ENCODE results near the gene DHRS12.

The DHRS12 gene

GRCh38 chr13:51758691-51759090 lies 45.3 kb downstream of the DHRS12 start:
- DNase-seq = no peak
- no peak overlapping the region for H3K9ac ChIP-seq (ENCODE audit: low read depth, low read length)
- no peak overlapping the region for H3K4me2 ChIP-seq (ENCODE audit: insufficient read depth, low read length)
- TF ChIP-seq, protein P1, sequence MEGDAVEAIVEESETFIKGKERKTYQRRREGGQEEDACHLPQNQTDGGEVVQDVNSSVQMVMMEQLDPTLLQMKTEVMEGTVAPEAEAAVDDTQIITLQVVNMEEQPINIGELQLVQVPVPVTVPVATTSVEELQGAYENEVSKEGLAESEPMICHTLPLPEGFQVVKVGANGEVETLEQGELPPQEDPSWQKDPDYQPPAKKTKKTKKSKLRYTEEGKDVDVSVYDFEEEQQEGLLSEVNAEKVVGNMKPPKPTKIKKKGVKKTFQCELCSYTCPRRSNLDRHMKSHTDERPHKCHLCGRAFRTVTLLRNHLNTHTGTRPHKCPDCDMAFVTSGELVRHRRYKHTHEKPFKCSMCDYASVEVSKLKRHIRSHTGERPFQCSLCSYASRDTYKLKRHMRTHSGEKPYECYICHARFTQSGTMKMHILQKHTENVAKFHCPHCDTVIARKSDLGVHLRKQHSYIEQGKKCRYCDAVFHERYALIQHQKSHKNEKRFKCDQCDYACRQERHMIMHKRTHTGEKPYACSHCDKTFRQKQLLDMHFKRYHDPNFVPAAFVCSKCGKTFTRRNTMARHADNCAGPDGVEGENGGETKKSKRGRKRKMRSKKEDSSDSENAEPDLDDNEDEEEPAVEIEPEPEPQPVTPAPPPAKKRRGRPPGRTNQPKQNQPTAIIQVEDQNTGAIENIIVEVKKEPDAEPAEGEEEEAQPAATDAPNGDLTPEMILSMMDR (IDR thresholded peaks at IDR 0.05; ENCODE audit: borderline replicate concordance, extremely low read depth, low read length, poor library complexity, severe bottlenecking) = no peak
- TF ChIP-seq EZH2 (IDR thresholded peaks at IDR 0.05; ENCODE audit: borderline replicate concordance, low read depth, low read length, severe bottlenecking) = no peak
- H3K9me3 ChIP-seq (ENCODE audit: insufficient read depth, low read length, severe bottlenecking) = no peaks in the 10 kb centered on the region
- peaks cover 23% of the 10 kb centered on the region for H3K36me3 ChIP-seq (ENCODE audit: insufficient read depth, low read length)
- H3K79me2 ChIP-seq (ENCODE audit: insufficient read depth, low read length) = no peaks in the 10 kb centered on the region
- no peak overlapping the region for H3K4me3 ChIP-seq (ENCODE audit: low read depth in 1 of 2, low read length in 2 of 2)
- no peak for ATAC-seq (ENCODE audit: insufficient read depth, low read depth)
- no peak overlapping the region for H2AFZ ChIP-seq (ENCODE audit: low read depth, low read length)
- no peaks in the 10 kb centered on the region; the same call in 1 of the 2 replicates for H4K20me1 ChIP-seq (ENCODE audit: insufficient read depth, low read length)
- no peaks in the 10 kb centered on the region for H3K4me1 ChIP-seq (ENCODE audit: insufficient read depth, low read length)
- no peaks in the 10 kb centered on the region for H3K27me3 ChIP-seq (ENCODE audit: insufficient read depth, low read length, poor library complexity)
- H3K27ac ChIP-seq (ENCODE audit: low read length) = no peak overlapping the region

DNA sequence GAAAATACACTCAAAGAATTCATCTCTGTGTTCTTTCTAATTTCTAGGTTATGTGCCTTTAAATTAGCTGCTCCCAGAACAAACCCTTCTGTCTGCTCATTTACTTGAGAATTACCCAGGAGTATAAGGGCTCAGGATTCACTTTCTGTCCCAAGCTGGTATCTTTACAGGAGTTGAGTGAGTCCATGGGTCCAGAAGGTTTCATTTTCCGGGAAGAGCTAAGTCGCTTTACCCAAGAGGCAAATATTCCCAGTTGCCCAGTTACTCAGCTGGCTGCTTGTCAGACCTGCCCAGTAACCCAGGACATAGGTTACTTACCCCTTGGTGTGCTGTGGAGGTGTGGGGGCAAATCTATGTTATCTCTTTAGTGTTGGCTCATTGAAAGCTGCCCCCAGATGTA lies 47.3 kb downstream of the DHRS12 start:
- H3K36me3 ChIP-seq (ENCODE audit: insufficient read depth, low read length) = peaks cover 32% of the 10 kb centered on the region
- TF ChIP-seq, protein P1 (IDR thresholded peaks at IDR 0.05; ENCODE audit: borderline replicate concordance, extremely low read depth, low read length, poor library complexity, severe bottlenecking) = no peak
- TF ChIP-seq EZH2 (IDR thresholded peaks at IDR 0.05; ENCODE audit: borderline replicate concordance, low read depth, low read length, severe bottlenecking) = no peak
- no peak for DNase-seq

GRCh38 chr13:51747438-51748434 lies 56.2 kb downstream of the DHRS12 start:
- Histone ChIP-seq H3K9ac (ENCODE audit: low read depth, low read length) (no peak overlapping the region), H3K4me3 (ENCODE audit: low read depth in 1 of 2, low read length in 2 of 2) (no peak overlapping the region), H3K36me3 (ENCODE audit: insufficient read depth, low read length) (peaks cover 31% of the 10 kb centered on the region), H2AFZ (ENCODE audit: low read depth, low read length) (no peak overlapping the region), H3K27me3 (ENCODE audit: insufficient read depth, low read length, poor library complexity) (no peaks in the 10 kb centered on the region), H4K20me1 (ENCODE audit: insufficient read depth, low read length) (no peaks in the 10 kb centered on the region), H3K4me1 (ENCODE audit: insufficient read depth, low read length) (no peaks in the 10 kb centered on the region), H3K9me3 (ENCODE audit: insufficient read depth, low read length, severe bottlenecking) (peaks cover 13% of the 10 kb centered on the region), H3K27ac (ENCODE audit: low read length) (no peak overlapping the region), H3K79me2 (ENCODE audit: insufficient read depth, low read length) (no peaks in the 10 kb centered on the region), H3K4me2 (ENCODE audit: insufficient read depth, low read length) (no peak overlapping the region)
- TF ChIP-seq, protein P1 (IDR thresholded peaks at IDR 0.05; ENCODE audit: borderline replicate concordance, extremely low read depth, low read length, poor library complexity, severe bottlenecking) = no peak
- no peak for TF ChIP-seq EZH2 (IDR thresholded peaks at IDR 0.05; ENCODE audit: borderline replicate concordance, low read depth, low read length, severe bottlenecking)
- ATAC-seq (ENCODE audit: insufficient read depth, low read depth) = no peak
- no peak for DNase-seq

More for the DNA sequence above, 47.3 kb downstream of the DHRS12 start:
- Histone ChIP-seq H3K4me1 (ENCODE audit: insufficient read depth, low read length) (no peaks in the 10 kb centered on the region), H3K79me2 (ENCODE audit: insufficient read depth, low read length) (no peaks in the 10 kb centered on the region), H3K4me3 (ENCODE audit: low read depth in 1 of 2, low read length in 2 of 2) (no peak overlapping the region), H2AFZ (ENCODE audit: low read depth, low read length) (no peak overlapping the region), H3K27me3 (ENCODE audit: insufficient read depth, low read length, poor library complexity) (no peaks in the 10 kb centered on the region), H3K27ac (ENCODE audit: low read length) (no peak overlapping the region), H3K9me3 (ENCODE audit: insufficient read depth, low read length, severe bottlenecking) (no peaks in the 10 kb centered on the region), H4K20me1 (ENCODE audit: insufficient read depth, low read length) (no peaks in the 10 kb centered on the region; the same call in 1 of the 2 replicates), H3K9ac (ENCODE audit: low read depth, low read length) (no peak overlapping the region), H3K4me2 (ENCODE audit: insufficient read depth, low read length) (no peak overlapping the region)
- no peak for ATAC-seq (ENCODE audit: insufficient read depth, low read depth)

Measured in DND-41 (cell line).